ENCODE measurements around the gene DUSP1. TPM values are rescaled to one million over a fixed set of nuclear protein-coding genes. Genes with fewer than 3 reads are reported as not detected.

The DUSP1 gene
- total and polyA plus RNA-seq, 2 donors (not counting 3 experiments of a cell fraction or from before 2014, with no cell fraction given), result 36.1 to 196 TPM

DNA sequence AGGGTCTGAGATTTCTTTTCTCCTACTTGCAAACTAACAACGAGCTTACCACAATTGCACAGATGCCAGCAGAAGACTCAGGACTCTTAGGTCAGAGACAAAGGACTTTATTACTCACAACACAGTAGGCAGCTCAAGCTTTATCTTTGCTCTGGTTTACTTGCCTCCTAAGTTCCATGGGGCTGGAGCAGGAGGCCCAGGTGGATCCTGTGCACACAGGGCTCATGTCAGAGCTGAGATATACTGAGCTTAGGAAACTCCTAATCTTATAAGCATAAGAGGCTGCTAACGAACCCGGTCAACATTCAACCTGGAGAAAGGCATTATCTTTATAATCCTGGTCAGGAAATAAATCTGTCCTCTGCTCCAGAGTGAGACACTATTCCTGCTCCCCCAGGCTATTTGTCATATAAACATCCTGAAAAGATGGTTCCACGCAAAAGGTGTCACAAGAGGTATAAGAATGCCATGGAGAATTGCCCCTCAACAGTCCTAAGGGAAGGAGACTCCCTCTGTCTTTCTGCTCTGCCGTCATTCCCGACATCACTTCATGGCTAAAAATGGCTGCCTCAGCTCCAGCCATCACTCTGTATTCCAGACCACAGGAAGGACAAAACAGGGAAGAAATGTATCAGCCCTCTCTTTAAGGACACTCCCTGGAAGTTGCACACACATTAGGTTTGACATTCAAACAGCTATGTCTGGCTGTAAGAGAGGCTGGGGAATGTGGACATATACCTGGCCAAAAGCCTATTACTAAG lies 16.2 kb downstream of the DUSP1 start:
- CTCF ChIA-PET, result interaction anchor here (1.2 to 1.6 kb wide), 6 partner anchors 10 to 178 kb away, joined by 3 to 4 read pairs (median 4); partner anchors contain the start of gene DUSP1
- no peak overlapping the region for H2AFZ ChIP-seq (ENCODE audit: low read depth, low read length)

More for the DNA sequence above, 16.2 kb downstream of the DUSP1 start:
- H3K36me3 ChIP-seq (ENCODE audit: control insufficient read depth in 2 of 2, extremely low read depth in 1 of 2, insufficient read depth in 2 of 2, low read length in 2 of 2), result no peaks in the 10 kb centered on the region
- no peak overlapping the region for H3K4me2 ChIP-seq (ENCODE audit: insufficient read depth, low read length)
- intact Hi-C loops (cut with micrococcal nuclease) (no loop called here), dilution Hi-C loops (cut with MboI; ENCODE audit: extremely low pct_ligation_motif_present, low sequenced_read_pairs) (no loop called here)
- H3K27me3 ChIP-seq (ENCODE audit: control insufficient read depth in 2 of 2, insufficient read depth in 2 of 2, low read length in 2 of 2), result no peaks in the 10 kb centered on the region
- peaks cover 8% of the 10 kb centered on the region for H3K4me1 ChIP-seq (ENCODE audit: control insufficient read depth, extremely low read depth, insufficient read depth, low read length)
- no peaks in the 10 kb centered on the region for H3K79me2 ChIP-seq (ENCODE audit: control insufficient read depth, insufficient read depth, low read length)
- BruUV-seq (replicated peaks), result no TSS peak
- no peak overlapping the region for H3K27ac ChIP-seq (ENCODE audit: insufficient read depth, low read depth, low read length)
- H3K9ac ChIP-seq (replicated peaks; ENCODE audit: extremely low read depth, insufficient read depth, low read length), result no peak overlapping the region
- no peak overlapping the region for H3K4me3 ChIP-seq (replicated peaks in 1 of 3; ENCODE audit: insufficient read depth in 1 of 3, low read depth in 1 of 3, low read length in 3 of 3)
- no peaks in the 10 kb centered on the region for H3K9me1 ChIP-seq (replicated peaks; ENCODE audit: control insufficient read depth, extremely low read depth, insufficient read depth, low read length)
- no peaks in the 10 kb centered on the region for H4K20me1 ChIP-seq (replicated peaks; ENCODE audit: control insufficient read depth, extremely low read depth, insufficient read depth, low read length)
- TF ChIP-seq MYC (IDR thresholded peaks at IDR 0.05; ENCODE audit: low read depth, low read length) (no peak), JUN (IDR thresholded peaks at IDR 0.05; ENCODE audit: borderline replicate concordance, insufficient read depth, insufficient read length, low read depth) (no peak), POLR2AphosphoS5 (IDR thresholded peaks at IDR 0.05; ENCODE audit: insufficient read depth, low read depth, low read length) (no peak), POLR2A (IDR thresholded peaks at IDR 0.05; ENCODE audit: low read depth, low read length) (no peak), GATA2 (IDR thresholded peaks at IDR 0.05; ENCODE audit: insufficient read depth, insufficient read length, low read depth, low read length) (no peak), FOS (IDR thresholded peaks at IDR 0.05; ENCODE audit: borderline replicate concordance, insufficient read depth, low read length) (no peak), EZH2 (IDR thresholded peaks at IDR 0.05; ENCODE audit: borderline replicate concordance, low read depth, low read length, severe bottlenecking) (no peak)
- TF ChIP-seq, protein P1, sequence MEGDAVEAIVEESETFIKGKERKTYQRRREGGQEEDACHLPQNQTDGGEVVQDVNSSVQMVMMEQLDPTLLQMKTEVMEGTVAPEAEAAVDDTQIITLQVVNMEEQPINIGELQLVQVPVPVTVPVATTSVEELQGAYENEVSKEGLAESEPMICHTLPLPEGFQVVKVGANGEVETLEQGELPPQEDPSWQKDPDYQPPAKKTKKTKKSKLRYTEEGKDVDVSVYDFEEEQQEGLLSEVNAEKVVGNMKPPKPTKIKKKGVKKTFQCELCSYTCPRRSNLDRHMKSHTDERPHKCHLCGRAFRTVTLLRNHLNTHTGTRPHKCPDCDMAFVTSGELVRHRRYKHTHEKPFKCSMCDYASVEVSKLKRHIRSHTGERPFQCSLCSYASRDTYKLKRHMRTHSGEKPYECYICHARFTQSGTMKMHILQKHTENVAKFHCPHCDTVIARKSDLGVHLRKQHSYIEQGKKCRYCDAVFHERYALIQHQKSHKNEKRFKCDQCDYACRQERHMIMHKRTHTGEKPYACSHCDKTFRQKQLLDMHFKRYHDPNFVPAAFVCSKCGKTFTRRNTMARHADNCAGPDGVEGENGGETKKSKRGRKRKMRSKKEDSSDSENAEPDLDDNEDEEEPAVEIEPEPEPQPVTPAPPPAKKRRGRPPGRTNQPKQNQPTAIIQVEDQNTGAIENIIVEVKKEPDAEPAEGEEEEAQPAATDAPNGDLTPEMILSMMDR (IDR thresholded peaks at IDR 0.05; ENCODE audit: extremely low read depth in 1 of 2, insufficient read depth in 1 of 2, low read depth in 1 of 2, low read length in 2 of 2), result no peak
- TF ChIP-seq, protein P2, sequence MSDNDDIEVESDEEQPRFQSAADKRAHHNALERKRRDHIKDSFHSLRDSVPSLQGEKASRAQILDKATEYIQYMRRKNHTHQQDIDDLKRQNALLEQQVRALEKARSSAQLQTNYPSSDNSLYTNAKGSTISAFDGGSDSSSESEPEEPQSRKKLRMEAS (IDR thresholded peaks at IDR 0.05; ENCODE audit: insufficient read depth, insufficient read length), result no peak
- FAIRE-seq (no peak), DNase-seq (ENCODE audit: low read depth, low spot score) (no peak)
- POLR2A ChIA-PET, result no interaction called here
- H3K9me3 ChIP-seq (replicated peaks; ENCODE audit: control insufficient read depth, insufficient read depth, low read length), result no peaks in the 10 kb centered on the region
